ENCODE data around the gene RMC1.

DNA sequence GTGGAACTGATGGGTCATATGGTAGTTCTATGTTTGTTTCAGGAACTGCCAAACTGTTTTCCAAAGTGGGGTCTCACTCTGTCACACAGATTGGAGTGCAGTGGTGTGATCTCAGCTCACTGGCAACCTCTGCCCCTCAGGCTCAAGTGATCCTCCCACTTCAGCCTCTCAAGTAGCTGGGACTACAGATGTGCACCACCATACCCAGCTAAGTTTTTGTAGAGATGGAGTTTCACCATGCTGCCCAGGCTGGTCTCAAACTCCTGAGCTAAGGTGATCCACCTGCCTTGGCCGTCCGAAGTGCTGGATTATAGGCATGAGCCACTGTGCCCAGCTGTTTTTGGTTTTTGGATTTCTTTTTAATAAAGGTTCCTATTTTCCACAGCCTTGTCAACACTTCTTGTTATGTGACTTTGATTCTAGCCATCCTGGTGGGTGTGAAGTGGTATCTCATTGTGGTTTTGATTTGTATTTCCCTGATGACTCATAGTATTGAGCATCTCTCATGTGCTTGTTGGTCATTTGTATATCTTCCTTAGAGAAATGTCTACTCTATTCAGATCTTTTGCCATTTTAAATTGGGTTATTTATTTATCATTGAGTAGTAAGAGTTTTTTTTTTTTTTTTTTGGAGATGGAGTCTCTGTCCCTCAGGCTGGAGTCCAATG is 60.2 kb downstream of the RMC1 start:
- TF ChIP-seq CTCF (IDR thresholded peaks at IDR 0.05) (no peak), EP300 (IDR thresholded peaks at IDR 0.05; ENCODE audit: low read depth) (no peak), POLR2AphosphoS5 (IDR thresholded peaks at IDR 0.05) (no peak), POLR2A (IDR thresholded peaks at IDR 0.05) (no peak)

All from transverse colon (tissue), 4 donors.